ENCODE data around the gene SDSL. TPM values are rescaled to one million over a fixed set of nuclear protein-coding genes. Genes with fewer than 3 reads are reported as not detected.

Gene SDSL
- total RNA-seq, 2 donors from 2014 or later: 14.2 to 35.2 TPM

GRCh38 chr12:113470871-113471618 is 48.9 kb downstream of the SDSL start:
- no peak overlapping the region for H3K9ac ChIP-seq (ENCODE audit: low read depth in 2 of 2, low read length in 2 of 2)
- no peak for DNase-seq
- no peaks in the 10 kb centered on the region for H3K9me3 ChIP-seq
- no peak overlapping the region for H3K27ac ChIP-seq
- no peaks in the 10 kb centered on the region for H3K4me1 ChIP-seq
- intact Hi-C loops (cut with DNase I): no loop called here
- no peaks in the 10 kb centered on the region for H3K36me3 ChIP-seq
- H3K27me3 ChIP-seq: peaks cover 97% of the 10 kb centered on the region
- TF ChIP-seq, protein P1, sequence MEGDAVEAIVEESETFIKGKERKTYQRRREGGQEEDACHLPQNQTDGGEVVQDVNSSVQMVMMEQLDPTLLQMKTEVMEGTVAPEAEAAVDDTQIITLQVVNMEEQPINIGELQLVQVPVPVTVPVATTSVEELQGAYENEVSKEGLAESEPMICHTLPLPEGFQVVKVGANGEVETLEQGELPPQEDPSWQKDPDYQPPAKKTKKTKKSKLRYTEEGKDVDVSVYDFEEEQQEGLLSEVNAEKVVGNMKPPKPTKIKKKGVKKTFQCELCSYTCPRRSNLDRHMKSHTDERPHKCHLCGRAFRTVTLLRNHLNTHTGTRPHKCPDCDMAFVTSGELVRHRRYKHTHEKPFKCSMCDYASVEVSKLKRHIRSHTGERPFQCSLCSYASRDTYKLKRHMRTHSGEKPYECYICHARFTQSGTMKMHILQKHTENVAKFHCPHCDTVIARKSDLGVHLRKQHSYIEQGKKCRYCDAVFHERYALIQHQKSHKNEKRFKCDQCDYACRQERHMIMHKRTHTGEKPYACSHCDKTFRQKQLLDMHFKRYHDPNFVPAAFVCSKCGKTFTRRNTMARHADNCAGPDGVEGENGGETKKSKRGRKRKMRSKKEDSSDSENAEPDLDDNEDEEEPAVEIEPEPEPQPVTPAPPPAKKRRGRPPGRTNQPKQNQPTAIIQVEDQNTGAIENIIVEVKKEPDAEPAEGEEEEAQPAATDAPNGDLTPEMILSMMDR (IDR thresholded peaks at IDR 0.05): no peak
- no peak overlapping the region for H3K4me3 ChIP-seq

GRCh38 chr12:113471619-113472171 is 49.5 kb downstream of the SDSL start, which contains the start of gene LHX5:
Gene LHX5, minus strand, starts transcription at chr12:113471871. Its CDS starts 373 bp downstream, at chr12:113471498.
- no peaks in the 10 kb centered on the region for H3K4me1 ChIP-seq

GRCh38 chr12:113472191-113473121 is 50.3 kb downstream of the SDSL start:
- DNase-seq: no peak
- Histone ChIP-seq H3K27ac (no peak overlapping the region), H3K27me3 (peaks cover 93% of the 10 kb centered on the region), H3K4me3 (no peak overlapping the region), H3K9me3 (no peaks in the 10 kb centered on the region), H3K9ac (ENCODE audit: low read depth in 2 of 2, low read length in 2 of 2) (no peak overlapping the region), H3K4me1 (no peaks in the 10 kb centered on the region), H3K36me3 (no peaks in the 10 kb centered on the region)
- TF ChIP-seq, protein P1 (IDR thresholded peaks at IDR 0.05): no peak
- intact Hi-C loops (cut with DNase I): no loop called here

More at GRCh38 chr12:113471619-113472171, 49.5 kb downstream of the SDSL start, which contains the start of gene LHX5:
- intact Hi-C loops (cut with DNase I): no loop called here
- peaks cover 97% of the 10 kb centered on the region for H3K27me3 ChIP-seq
- H3K4me3 ChIP-seq: no peak within 1 kb of the TSS
- TF ChIP-seq, protein P1 (IDR thresholded peaks at IDR 0.05): no peak
- H3K27ac ChIP-seq: no peak within 1 kb of the TSS
- no peaks in the 10 kb centered on the region for H3K36me3 ChIP-seq
- no peak within 1 kb of the TSS for H3K9ac ChIP-seq (ENCODE audit: low read depth in 2 of 2, low read length in 2 of 2)
- H3K9me3 ChIP-seq: no peaks in the 10 kb centered on the region
- no peak for DNase-seq

- TF ChIP-seq, protein P1 (IDR thresholded peaks at IDR 0.05): no peak
- intact Hi-C loops (cut with DNase I): no loop called here
- DNase-seq: no peak
- Histone ChIP-seq H3K36me3 (no peaks in the 10 kb centered on the region), H3K4me1 (no peaks in the 10 kb centered on the region), H3K4me3 (no peak overlapping the region), H3K9ac (ENCODE audit: low read depth in 2 of 2, low read length in 2 of 2) (no peak overlapping the region), H3K27ac (no peak overlapping the region), H3K9me3 (no peaks in the 10 kb centered on the region), H3K27me3 (peaks cover 93% of the 10 kb centered on the region)
These were observed 51.2 kb downstream of the SDSL start for GRCh38 chr12:113473400-113473799.

GRCh38 chr12:113473942-113474341 is 51.8 kb downstream of the SDSL start:
- H3K4me3 ChIP-seq: no peak overlapping the region
- no peak for DNase-seq
- no peaks in the 10 kb centered on the region for H3K9me3 ChIP-seq
- intact Hi-C loops (cut with DNase I): no loop called here
- H3K9ac ChIP-seq (ENCODE audit: low read depth in 2 of 2, low read length in 2 of 2): no peak overlapping the region
- no peaks in the 10 kb centered on the region for H3K4me1 ChIP-seq
- TF ChIP-seq, protein P1 (IDR thresholded peaks at IDR 0.05): no peak
- no peaks in the 10 kb centered on the region for H3K36me3 ChIP-seq
- no peak overlapping the region for H3K27ac ChIP-seq
- peaks cover 93% of the 10 kb centered on the region for H3K27me3 ChIP-seq

All from colonic mucosa (tissue), 4 donors.